HepG2 (cell line): Measurements from ENCODE around the gene CHDH. TPM values are rescaled to one million over a fixed set of nuclear protein-coding genes. Genes with fewer than 3 reads are reported as not detected.

Experiments
- FOXA3 ChIP-seq: IDR thresholded peaks from 2 replicates; pipeline ENCODE4 v1.6.1; 2016; ENCODE audit warnings: missing genetic modification reagents, missing compliant biosample characterization
- HOXA3 ChIP-seq: sonication (generic); formaldehyde crosslinking; IDR thresholded peaks from 2 replicates; pipeline ENCODE4 v1.5.0; 2020; ENCODE audit warnings: missing genetic modification reagents
- IKZF4 ChIP-seq: sonication (generic); formaldehyde crosslinking; IDR thresholded peaks from 2 replicates; pipeline ENCODE4 v1.5.1; 2020; ENCODE audit warnings: borderline replicate concordance, mild to moderate bottlenecking, low read depth, missing genetic modification reagents; ENCODE audit errors: not compliant biosample characterization
- KDM6A ChIP-seq: IDR thresholded peaks from 2 replicates; pipeline ENCODE4 v1.6.1; 2016; ENCODE audit warnings: low read depth
- MAX ChIP-seq: IDR thresholded peaks from 2 replicates; pipeline ENCODE4 v1.6.1; 2012; ENCODE audit warnings: inconsistent platforms
- MIXL1 ChIP-seq: IDR thresholded peaks from 2 replicates; pipeline ENCODE4 v1.6.1; 2016
- RELA ChIP-seq: sonication (generic); formaldehyde crosslinking; IDR thresholded peaks from 2 replicates; pipeline ENCODE4 v1.4.0; 2020; ENCODE audit warnings: missing genetic modification reagents
- RFX1 ChIP-seq: fragments of 450-650 bp; IDR thresholded peaks from 2 replicates; pipeline ENCODE4 v1.6.1; 2017
- RNF219 ChIP-seq: sonication (generic); formaldehyde crosslinking; IDR thresholded peaks from 2 replicates; pipeline ENCODE4 v1.5.0; 2020; ENCODE audit warnings: mild to moderate bottlenecking, missing genetic modification reagents
- SKIL ChIP-seq: sonication (generic); formaldehyde crosslinking; IDR thresholded peaks from 2 replicates; pipeline ENCODE4 v1.8.0; 2022; ENCODE audit warnings: missing genetic modification reagents, mild to moderate bottlenecking, moderate library complexity, borderline replicate concordance
- SPEN ChIP-seq: sonication (generic); formaldehyde crosslinking; IDR thresholded peaks from 2 replicates; pipeline ENCODE4 v1.5.1; 2020; ENCODE audit warnings: low read depth, mild to moderate bottlenecking, missing genetic modification reagents
- ZBTB20 ChIP-seq: sonication (generic); formaldehyde crosslinking; IDR thresholded peaks from 2 replicates; pipeline ENCODE4 v1.8.1; 2023; ENCODE audit warnings: missing genetic modification reagents, low read depth, mild to moderate bottlenecking, borderline replicate concordance
- ZNF263 ChIP-seq: sonication (generic); formaldehyde crosslinking; IDR thresholded peaks from 2 replicates; pipeline ENCODE4 v1.4.0; 2020; ENCODE audit warnings: missing genetic modification reagents
- ZNF460 ChIP-seq: sonication (generic); formaldehyde crosslinking; IDR thresholded peaks from 2 replicates; pipeline ENCODE4 v1.5.1; 2020; ENCODE audit warnings: missing genetic modification reagents, mild to moderate bottlenecking, borderline replicate concordance
- ZNF501 ChIP-seq: sonication (generic); formaldehyde crosslinking; IDR thresholded peaks from 2 replicates; pipeline ENCODE4 v1.5.1; 2020; ENCODE audit warnings: mild to moderate bottlenecking, moderate library complexity, missing genetic modification reagents
- polyA plus RNA-seq, 8 experiments: library from polyadenylated mRNA; depleted of rRNA in 3 of 8; stranded (reverse) in 7 of 8; unstranded in 1 of 8; fragments of >200 nt; fragmentation: Illumina TruSeq in 4 of 8; extraction: Trizol in 4 of 8; gene quantifications; 2 replicates each; pipeline versions ENCODE4 v1.2.1 to v1.2.3, GENCODE V29; 2011 to 2016; ENCODE audit warnings: low read depth in 4 of 8, missing spikeins in 1 of 8, mixed read lengths in 1 of 8; ENCODE audit not compliant: insufficient read depth in 1 of 8
- total RNA-seq, 5 experiments: library from RNA; depleted of rRNA; stranded (reverse); fragments of >200 nt; fragmentation: Illumina TruSeq; extraction: Trizol; gene quantifications; 2 replicates each; pipeline ENCODE4 v1.2.3, GENCODE V29; 2016; ENCODE audit warnings: low read depth in 1 of 5
- TF ChIP-seq, protein P1 (sequence below): sonication (generic); formaldehyde crosslinking; IDR thresholded peaks from 2 replicates; pipeline ENCODE4 v1.4.0; 2020; ENCODE audit warnings: missing genetic modification reagents
- TF ChIP-seq, protein P2 (sequence below): sonication (generic); formaldehyde crosslinking; IDR thresholded peaks from 2 replicates; pipeline ENCODE4 v1.5.1; 2020; ENCODE audit warnings: mild to moderate bottlenecking, missing genetic modification reagents, moderate library complexity

The CHDH gene
- total and polyA plus RNA-seq, 2 of the 13 experiments (the other 11 are each of a cell fraction or from before 2014, with no cell fraction given) = 28.1 to 48.9 TPM

DNA sequence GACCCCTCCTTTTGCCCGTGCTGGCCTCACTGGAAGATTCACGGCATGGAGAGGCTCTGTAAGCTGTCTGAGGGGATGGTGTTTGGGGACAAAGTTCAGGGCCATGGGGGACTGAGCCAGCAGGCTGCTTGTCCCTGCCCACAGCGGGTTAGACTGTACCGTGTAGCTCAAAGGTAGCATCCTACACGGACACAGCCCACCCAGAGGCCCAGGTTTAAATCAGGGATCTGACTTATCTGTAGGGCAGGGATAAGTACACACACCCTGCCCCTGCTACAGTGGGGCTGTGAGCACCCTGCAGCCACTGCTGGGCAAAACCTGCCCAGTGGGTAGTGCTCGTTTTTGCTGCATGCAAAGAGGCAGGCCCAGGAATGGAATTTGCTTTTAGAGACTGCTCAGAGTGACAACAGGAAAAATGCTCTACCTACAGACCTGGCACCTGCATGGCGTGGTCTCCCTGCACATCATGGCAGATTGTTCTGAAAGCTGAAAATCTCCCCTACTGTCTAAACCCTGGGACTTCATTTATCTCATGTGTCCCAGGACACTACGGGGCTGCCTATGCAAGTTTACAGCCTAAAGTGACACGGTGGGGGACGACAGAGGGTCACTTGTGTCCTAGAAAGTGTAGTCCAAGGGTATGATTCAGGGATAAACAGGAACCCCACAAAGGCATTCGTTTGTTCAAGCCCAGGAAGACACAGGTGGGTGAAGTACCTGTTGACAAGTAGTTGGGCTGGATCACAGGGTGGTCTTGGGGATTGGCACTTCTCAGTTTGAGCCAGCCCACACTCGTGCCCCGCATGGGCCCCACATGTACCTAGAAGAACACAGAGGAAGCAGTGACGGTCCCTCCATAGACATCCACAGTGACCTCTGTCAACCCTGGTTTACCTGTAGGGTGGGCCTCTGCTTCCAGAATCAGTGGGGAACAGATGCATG lies 27.7 kb downstream of the CHDH start (continued):
- TF ChIP-seq, protein P1, sequence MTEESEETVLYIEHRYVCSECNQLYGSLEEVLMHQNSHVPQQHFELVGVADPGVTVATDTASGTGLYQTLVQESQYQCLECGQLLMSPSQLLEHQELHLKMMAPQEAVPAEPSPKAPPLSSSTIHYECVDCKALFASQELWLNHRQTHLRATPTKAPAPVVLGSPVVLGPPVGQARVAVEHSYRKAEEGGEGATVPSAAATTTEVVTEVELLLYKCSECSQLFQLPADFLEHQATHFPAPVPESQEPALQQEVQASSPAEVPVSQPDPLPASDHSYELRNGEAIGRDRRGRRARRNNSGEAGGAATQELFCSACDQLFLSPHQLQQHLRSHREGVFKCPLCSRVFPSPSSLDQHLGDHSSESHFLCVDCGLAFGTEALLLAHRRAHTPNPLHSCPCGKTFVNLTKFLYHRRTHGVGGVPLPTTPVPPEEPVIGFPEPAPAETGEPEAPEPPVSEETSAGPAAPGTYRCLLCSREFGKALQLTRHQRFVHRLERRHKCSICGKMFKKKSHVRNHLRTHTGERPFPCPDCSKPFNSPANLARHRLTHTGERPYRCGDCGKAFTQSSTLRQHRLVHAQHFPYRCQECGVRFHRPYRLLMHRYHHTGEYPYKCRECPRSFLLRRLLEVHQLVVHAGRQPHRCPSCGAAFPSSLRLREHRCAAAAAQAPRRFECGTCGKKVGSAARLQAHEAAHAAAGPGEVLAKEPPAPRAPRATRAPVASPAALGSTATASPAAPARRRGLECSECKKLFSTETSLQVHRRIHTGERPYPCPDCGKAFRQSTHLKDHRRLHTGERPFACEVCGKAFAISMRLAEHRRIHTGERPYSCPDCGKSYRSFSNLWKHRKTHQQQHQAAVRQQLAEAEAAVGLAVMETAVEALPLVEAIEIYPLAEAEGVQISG (CRISPR knock-in tag) = no peak
- TF ChIP-seq RNF219 (CRISPR knock-in tag) (no peak), SPEN (CRISPR knock-in tag) (peak; percentile 53; the same call in 1 of the 2 replicates), IKZF4 (CRISPR knock-in tag) (no peak), ZBTB20 (CRISPR knock-in tag) (peak; percentile 27; the same call in 1 of the 2 replicates), SKIL (CRISPR knock-in tag) (no peak), ZNF263 (peak; percentile 52), KDM6A (peak; percentile 54; the same call in 1 of the 2 replicates), RELA (CRISPR knock-in tag) (no peak), RFX1 (no peak), FOXA3 (CRISPR knock-in tag) (peak; percentile 22; the same call in 1 of the 2 replicates), ZNF460 (CRISPR knock-in tag) (no peak), MAX (peak; percentile 42), MIXL1 (CRISPR knock-in tag) (no peak), HOXA3 (CRISPR knock-in tag) (peak; percentile 54; the same call in 1 of the 2 replicates), ZNF501 (CRISPR knock-in tag) (peak; percentile 18; the same call in 1 of the 2 replicates)
- TF ChIP-seq, protein P2, sequence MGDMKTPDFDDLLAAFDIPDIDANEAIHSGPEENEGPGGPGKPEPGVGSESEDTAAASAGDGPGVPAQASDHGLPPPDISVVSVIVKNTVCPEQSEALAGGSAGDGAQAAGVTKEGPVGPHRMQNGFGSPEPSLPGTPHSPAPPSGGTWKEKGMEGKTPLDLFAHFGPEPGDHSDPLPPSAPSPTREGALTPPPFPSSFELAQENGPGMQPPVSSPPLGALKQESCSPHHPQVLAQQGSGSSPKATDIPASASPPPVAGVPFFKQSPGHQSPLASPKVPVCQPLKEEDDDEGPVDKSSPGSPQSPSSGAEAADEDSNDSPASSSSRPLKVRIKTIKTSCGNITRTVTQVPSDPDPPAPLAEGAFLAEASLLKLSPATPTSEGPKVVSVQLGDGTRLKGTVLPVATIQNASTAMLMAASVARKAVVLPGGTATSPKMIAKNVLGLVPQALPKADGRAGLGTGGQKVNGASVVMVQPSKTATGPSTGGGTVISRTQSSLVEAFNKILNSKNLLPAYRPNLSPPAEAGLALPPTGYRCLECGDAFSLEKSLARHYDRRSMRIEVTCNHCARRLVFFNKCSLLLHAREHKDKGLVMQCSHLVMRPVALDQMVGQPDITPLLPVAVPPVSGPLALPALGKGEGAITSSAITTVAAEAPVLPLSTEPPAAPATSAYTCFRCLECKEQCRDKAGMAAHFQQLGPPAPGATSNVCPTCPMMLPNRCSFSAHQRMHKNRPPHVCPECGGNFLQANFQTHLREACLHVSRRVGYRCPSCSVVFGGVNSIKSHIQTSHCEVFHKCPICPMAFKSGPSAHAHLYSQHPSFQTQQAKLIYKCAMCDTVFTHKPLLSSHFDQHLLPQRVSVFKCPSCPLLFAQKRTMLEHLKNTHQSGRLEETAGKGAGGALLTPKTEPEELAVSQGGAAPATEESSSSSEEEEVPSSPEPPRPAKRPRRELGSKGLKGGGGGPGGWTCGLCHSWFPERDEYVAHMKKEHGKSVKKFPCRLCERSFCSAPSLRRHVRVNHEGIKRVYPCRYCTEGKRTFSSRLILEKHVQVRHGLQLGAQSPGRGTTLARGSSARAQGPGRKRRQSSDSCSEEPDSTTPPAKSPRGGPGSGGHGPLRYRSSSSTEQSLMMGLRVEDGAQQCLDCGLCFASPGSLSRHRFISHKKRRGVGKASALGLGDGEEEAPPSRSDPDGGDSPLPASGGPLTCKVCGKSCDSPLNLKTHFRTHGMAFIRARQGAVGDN (CRISPR knock-in tag) = peak; percentile 84
